GM19035 (cell line): ENCODE data around the gene PRKG1.
A peak's percentile ranks its signal among the peaks of the same experiment; 100 is the strongest.
"Not testable (repeated sequence)": the region's sequence is repeated elsewhere in the genome, so short reads cannot be mapped to it uniquely, and the experiment has no call there.

Source experiments
- ATAC-seq: cut with Tn5 transposase; IDR thresholded peaks from one replicate; pipeline ENCODE4 v1.9.1; 2021; ENCODE audit not compliant: unreplicated experiment

PRKG1 gene

GRCh38 chr10:51567271-51567670 is 493.0 kb downstream of the PRKG1 start:
- ATAC-seq: no peak

- no peak for ATAC-seq
These were observed 495.2 kb downstream of the PRKG1 start for GRCh38 chr10:51569467-51569866.

GRCh38 chr10:51574248-51575048 is 500.2 kb downstream of the PRKG1 start:
- no peak for ATAC-seq

GRCh38 chr10:51581196-51581595 is 506.9 kb downstream of the PRKG1 start:
- not testable (repeated sequence) for ATAC-seq

- no peak for ATAC-seq
These were observed 509.7 kb downstream of the PRKG1 start for GRCh38 chr10:51583976-51584375.

GRCh38 chr10:51585742-51586141 is 511.5 kb downstream of the PRKG1 start:
- ATAC-seq: no peak

GRCh38 chr10:51588984-51589383 is 514.7 kb downstream of the PRKG1 start:
- no peak for ATAC-seq

- ATAC-seq: no peak
These were observed 516.5 kb downstream of the PRKG1 start for GRCh38 chr10:51590818-51591217.

- ATAC-seq: no peak
These were observed 522.4 kb downstream of the PRKG1 start for GRCh38 chr10:51596695-51597094.

- no peak for ATAC-seq
These were observed 525.4 kb downstream of the PRKG1 start for GRCh38 chr10:51599647-51600046.

- ATAC-seq: no peak
These were observed 528.0 kb downstream of the PRKG1 start for GRCh38 chr10:51602326-51602725.

GRCh38 chr10:51604579-51604978 is 530.3 kb downstream of the PRKG1 start:
- ATAC-seq: no peak

- no peak for ATAC-seq
These were observed 532.7 kb downstream of the PRKG1 start for GRCh38 chr10:51606825-51607462.

- ATAC-seq: no peak
These were observed 533.2 kb downstream of the PRKG1 start for GRCh38 chr10:51607463-51607835.

- no peak for ATAC-seq
These were observed 533.9 kb downstream of the PRKG1 start for GRCh38 chr10:51608211-51608610.

- no peak for ATAC-seq
These were observed 541.5 kb downstream of the PRKG1 start for GRCh38 chr10:51615764-51616298.

GRCh38 chr10:51617576-51618235 is 543.4 kb downstream of the PRKG1 start:
- ATAC-seq: no peak

GRCh38 chr10:51619365-51619764 is 545.1 kb downstream of the PRKG1 start:
- no peak for ATAC-seq

- ATAC-seq: peak; percentile 51
These were observed 545.8 kb downstream of the PRKG1 start for GRCh38 chr10:51620131-51620530.

- no peak for ATAC-seq
These were observed 549.7 kb downstream of the PRKG1 start for GRCh38 chr10:51624013-51624412.

GRCh38 chr10:51629934-51630639 is 555.8 kb downstream of the PRKG1 start:
- no peak for ATAC-seq
